Measurements from ENCODE around the gene ALCAM.
"Not testable (repeated sequence)": the region's sequence is repeated elsewhere in the genome, so short reads cannot be mapped to it uniquely, and the experiment has no call there.

The ALCAM gene

GRCh38 chr3:105584003-105584790 is 217.5 kb downstream of the ALCAM start:
- DNase-seq (ENCODE audit: low read depth, low spot score) = no peak

DNA sequence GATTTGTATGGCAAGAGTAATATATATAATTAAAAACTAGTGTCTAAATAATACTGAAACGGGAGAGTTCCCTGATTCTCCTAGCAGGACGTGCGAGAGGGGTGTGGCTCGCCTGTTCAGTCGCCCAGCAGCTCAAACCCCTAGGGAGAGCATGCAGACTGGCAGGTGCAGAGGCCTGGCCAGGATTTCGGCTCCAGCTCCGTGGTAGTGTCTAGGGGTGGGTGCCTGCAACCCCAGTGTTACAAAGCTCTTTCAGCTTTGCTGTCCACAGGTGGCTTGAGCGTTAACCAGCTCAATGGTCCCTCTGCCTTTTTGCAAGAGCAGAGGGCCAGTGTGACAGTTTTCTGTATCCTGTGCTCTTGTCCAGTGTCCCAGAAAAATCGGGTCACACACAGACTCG is 226.6 kb downstream of the ALCAM start:
- DNase-seq (ENCODE audit: low read depth, low spot score) = no peak

GRCh38 chr3:105594219-105594618 is 227.5 kb downstream of the ALCAM start:
- DNase-seq (ENCODE audit: low read depth, low spot score) = no peak

DNA sequence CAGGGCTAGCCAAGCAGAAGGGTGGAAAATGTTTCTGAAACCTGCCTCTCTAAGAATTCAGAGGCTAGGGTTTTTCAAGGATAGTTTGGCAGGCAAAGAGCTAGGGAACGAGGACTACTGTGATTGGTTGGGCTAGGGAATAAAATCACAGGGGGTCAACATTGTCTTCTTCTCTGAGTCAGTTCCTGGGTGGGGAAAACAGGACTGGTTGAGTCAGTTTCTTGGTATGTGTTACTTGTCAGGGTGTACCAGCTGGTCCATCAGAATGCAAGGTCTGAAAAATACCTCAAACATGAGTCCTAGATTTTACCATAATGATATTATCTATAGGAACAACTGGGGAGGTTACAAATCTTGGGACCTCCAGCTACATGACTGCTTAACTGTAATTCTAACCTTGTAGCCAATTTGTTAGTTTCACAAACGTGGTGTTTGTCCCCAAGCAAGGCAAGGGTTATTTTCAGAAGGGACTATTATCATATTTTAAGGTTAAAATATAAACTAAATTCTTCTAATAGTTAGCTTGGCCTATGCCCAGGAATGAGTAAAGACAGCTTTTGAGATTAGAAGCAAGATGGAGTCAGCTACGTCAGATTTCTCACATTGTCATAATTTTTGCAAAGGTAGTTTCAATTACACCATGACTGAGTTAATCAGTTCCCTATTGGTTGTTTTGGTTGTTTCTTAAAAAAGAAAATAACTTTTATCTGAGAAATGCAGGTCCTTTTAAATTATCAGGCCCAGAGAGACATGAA is 231.5 kb downstream of the ALCAM start:
- no peak for DNase-seq (ENCODE audit: low read depth, low spot score)

GRCh38 chr3:105599350-105599749 is 232.6 kb downstream of the ALCAM start:
- no peak for DNase-seq (ENCODE audit: low read depth, low spot score)

DNA sequence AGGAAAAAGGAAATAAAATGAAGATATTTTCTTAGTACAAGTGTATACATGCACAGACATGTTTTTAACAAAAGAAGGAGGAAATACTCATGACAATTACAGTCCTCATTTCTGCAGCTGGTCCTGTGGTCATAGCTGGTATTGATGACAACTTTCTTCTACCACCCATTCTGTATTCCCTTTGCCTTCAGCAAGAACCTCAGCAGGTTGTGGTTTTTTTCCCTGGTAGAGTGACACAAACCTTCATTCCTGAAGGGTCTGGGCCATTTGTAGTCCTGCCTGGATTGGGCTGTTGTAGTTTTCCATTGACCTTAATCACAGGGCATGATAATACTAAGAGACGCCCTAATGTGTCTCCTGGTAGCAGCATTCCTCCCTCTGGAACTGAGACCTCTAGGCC is 235.0 kb downstream of the ALCAM start:
- not testable (repeated sequence) for DNase-seq (ENCODE audit: low read depth, low spot score)

GRCh38 chr3:105602286-105602685 is 235.6 kb downstream of the ALCAM start:
- DNase-seq (ENCODE audit: low read depth, low spot score) = not testable (repeated sequence)

- not testable (repeated sequence) for DNase-seq (ENCODE audit: low read depth, low spot score)
Measured at GRCh38 chr3:105603516-105603915, 236.8 kb downstream of the ALCAM start.

DNA sequence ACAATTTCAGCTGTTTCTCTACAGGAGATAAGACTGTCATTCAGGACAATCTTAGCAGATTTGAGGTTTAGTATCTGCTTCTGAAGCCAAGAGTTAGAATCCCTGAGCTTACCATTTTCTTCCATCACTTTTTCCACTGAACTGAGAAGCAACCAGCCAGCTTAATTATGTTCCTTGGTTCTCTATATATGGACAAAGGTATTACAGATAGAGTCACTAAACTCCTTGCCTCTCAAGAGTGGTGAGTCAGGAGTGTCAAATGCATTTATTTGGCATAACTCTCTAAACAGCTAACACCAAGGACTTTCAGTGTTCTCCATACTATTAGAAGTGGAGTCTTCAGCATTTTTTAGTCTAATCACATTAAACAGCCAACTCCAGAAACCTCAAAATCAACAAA is 239.3 kb downstream of the ALCAM start:
- no peak for DNase-seq (ENCODE audit: low read depth, low spot score)

DNA sequence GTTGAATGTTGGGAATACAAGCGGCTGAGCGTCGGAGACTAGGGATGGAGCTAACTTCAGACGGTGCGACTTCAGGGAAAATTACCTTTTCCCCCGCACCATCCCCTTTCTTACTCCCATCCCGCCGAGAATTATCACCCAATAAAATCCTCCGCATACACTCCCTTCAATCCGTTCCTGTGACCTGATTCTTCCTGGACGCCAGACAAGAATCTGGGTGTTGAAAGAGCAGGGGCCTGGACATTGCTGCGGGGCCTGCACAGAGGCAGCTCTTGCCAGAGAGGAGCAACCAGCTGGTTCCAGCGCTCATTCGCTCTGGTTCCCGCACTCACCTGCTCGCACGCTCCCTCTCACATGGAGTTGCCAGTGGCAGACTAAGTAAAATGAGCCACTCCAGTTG is 241.9 kb downstream of the ALCAM start:
- DNase-seq (ENCODE audit: low read depth, low spot score) = no peak

GRCh38 chr3:105610473-105610872 is 243.8 kb downstream of the ALCAM start:
- no peak for DNase-seq (ENCODE audit: low read depth, low spot score)

- no peak for DNase-seq (ENCODE audit: low read depth, low spot score)
Measured at GRCh38 chr3:105611304-105612192, 244.8 kb downstream of the ALCAM start.

DNA sequence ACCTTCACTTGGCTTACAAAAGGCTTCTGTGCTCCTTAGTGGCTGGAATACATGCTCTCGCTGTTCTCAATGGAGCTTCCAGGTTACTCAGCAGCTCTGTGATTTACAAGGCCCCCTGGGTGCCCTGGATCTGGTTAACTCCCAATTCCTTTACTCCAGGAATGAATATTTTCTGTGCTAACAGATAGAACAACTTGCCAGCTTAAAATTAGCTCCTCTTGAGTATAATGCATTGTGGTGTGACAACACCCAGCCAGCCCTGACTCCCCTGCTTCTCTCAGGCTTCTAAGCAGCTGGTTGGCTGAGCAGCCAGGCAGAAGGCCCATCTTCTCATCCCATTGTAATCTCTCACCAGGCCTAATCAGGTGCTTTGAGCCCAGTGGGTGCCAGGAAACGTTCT is 246.4 kb downstream of the ALCAM start:
- no peak for DNase-seq (ENCODE audit: low read depth, low spot score)

- DNase-seq (ENCODE audit: low read depth, low spot score) = no peak
Measured at GRCh38 chr3:105614288-105615030, 247.8 kb downstream of the ALCAM start.

DNA sequence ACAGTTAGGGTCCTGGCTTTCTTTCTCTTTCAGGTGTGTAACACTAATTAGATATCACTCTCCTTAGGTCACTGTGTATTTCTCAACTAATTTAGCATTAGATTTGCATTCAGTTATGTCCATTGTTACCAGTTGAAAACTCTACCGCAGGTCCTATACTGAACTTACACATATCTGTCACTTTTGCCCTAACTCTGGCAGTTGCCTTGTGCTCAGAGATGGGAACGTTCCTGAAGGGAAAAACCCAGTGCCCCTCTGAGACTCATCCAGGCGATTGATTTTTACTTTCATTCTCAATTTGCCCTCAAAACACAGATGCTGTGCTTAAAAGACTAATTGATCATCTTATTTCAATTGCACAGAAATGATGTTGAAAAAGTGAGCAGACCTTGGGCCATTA is 249.1 kb downstream of the ALCAM start:
- DNase-seq (ENCODE audit: low read depth, low spot score) = no peak

DNA sequence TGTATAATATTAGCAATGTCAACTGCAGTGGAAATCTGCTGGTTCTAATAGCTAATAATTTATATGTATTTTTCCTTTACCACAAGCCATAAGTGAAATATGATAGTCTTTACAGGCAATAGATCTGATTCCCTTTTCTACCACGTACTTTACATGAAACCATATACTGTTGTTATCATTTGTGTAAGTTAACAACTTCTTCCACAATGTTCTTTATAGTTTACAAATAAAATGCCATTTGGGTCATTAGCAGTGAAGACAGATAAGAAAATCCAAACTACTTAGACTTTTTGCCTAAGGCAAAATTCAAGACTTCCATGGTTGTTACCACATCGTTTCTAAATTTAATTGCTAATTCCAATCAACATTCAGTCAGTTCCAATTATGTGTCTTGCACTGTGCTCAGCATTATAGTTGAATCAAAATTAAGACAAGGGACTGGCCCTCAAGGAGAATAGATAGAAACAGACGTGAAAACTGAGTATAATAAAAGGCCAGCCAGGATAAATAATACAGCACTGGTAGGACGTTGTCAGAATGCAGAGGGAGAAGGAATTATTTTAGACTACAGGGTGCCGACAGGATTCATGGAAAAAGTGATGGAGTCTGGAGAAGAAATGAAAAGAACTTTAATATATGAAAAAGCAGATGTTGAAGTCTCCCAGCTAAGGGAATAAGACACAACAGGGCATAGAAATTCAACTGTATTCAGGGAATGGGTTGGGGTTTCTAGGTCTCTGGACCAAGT is 249.8 kb downstream of the ALCAM start:
- no peak for DNase-seq (ENCODE audit: low read depth, low spot score)

DNA sequence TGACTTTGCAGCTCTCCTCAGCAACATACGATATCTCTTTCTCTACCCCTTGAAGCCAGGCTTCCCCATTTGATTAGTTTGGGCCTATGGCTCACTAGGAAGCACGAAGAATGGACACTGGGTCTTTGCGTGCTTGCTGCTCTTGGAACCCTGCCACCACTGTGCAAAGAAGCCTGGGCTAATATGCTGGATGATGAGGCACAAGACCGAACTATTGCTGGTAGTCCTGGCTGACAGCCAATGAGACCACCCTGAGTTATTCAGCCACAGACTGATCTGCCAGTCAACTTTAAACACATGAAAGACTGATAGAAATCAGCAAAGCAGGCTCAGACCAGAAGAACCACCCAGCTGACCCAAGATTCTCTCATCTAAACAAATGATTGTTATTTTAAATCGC is 251.8 kb downstream of the ALCAM start:
- no peak for DNase-seq (ENCODE audit: low read depth, low spot score)

GRCh38 chr3:105619651-105620050 is 252.9 kb downstream of the ALCAM start:
- DNase-seq (ENCODE audit: low read depth, low spot score) = no peak

GRCh38 chr3:105620236-105620635 is 253.5 kb downstream of the ALCAM start:
- no peak for DNase-seq (ENCODE audit: low read depth, low spot score)

DNA sequence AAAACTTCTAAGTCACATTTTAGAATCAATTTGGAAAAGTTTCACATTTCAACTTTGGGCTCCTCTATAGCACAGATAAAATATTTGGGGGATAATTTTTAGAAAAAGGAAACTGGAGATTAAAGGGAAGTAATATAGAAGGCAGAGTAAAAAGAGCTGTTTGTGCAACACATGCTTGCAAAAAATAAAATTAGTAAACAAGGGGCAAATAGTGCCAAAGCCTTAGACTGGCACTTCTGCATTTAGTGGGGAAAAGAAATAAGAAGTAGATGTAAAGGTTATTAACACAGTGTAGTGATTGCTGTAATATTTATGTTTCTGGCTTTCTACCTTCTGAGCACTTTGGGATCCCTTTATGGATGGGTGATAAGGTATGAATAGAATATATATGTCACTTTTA is 255.5 kb downstream of the ALCAM start:
- DNase-seq (ENCODE audit: low read depth, low spot score) = no peak
